ENCODE data around the gene PSTPIP2. TPM values are rescaled to one million over a fixed set of nuclear protein-coding genes. Genes with fewer than 3 reads are reported as not detected.

Gene PSTPIP2
- polyA plus RNA-seq, 1 donor from 2014 or later = 0.98 TPM

GRCh38 chr18:46042571-46043123 lies 29.4 kb downstream of the PSTPIP2 start:
- Histone ChIP-seq H3K9me2 (ENCODE audit: insufficient read depth, low read length) (no peaks in the 10 kb centered on the region), H3K9ac (ENCODE audit: low read length) (no peak overlapping the region), H4K20me1 (ENCODE audit: insufficient read depth) (no peaks in the 10 kb centered on the region), H3K27ac (ENCODE audit: low read length) (no peak overlapping the region), H3F3A (ENCODE audit: insufficient read depth, low read length, poor library complexity, severe bottlenecking) (no peaks in the 10 kb centered on the region), H3K79me2 (replicated peaks; ENCODE audit: insufficient read depth, low read length) (no peaks in the 10 kb centered on the region), H3K4me3 (ENCODE audit: low read length) (no peak overlapping the region), H3K27me3 (ENCODE audit: insufficient read depth, low read depth, low read length) (no peaks in the 10 kb centered on the region), H3K36me3 (ENCODE audit: insufficient read depth, low read length) (no peaks in the 10 kb centered on the region), H3K4me2 (ENCODE audit: low read length) (no peak overlapping the region), H3K9me3 (ENCODE audit: low read length) (no peaks in the 10 kb centered on the region), H2AFZ (ENCODE audit: low read depth, low read length) (no peak overlapping the region)
- no peak for TF ChIP-seq SMC3 (conservative IDR thresholded peaks at IDR 0.05; ENCODE audit: poor library complexity)
- TF ChIP-seq TAF1 (IDR thresholded peaks at IDR 0.05; ENCODE audit: low read depth) = no peak
- no peak for TF ChIP-seq CTCF (IDR thresholded peaks at IDR 0.05; ENCODE audit: poor library complexity, severe bottlenecking)
- TF ChIP-seq POLR2AphosphoS5 (IDR thresholded peaks at IDR 0.05) = no peak
- no peak for TF ChIP-seq RAD21 (conservative IDR thresholded peaks at IDR 0.05)

DNA sequence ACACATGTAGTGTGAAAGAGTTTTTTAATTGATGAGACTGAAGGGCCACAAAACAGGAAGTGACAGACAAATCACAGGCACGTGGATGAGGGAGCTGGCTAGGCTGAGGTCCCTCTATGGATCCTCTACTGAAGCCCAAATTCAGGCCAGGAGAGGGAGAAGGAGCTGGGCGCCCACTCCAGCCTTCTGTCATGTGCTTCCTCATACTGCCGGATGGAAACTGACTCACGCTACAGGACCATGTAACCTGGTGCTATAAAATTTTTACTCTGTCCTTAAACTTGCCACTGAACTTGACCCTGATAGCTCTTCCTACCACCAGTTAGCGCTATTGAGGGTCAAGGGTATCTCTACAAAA lies 31.3 kb downstream of the PSTPIP2 start:
- Histone ChIP-seq H3K4me2 (ENCODE audit: low read length) (no peak overlapping the region), H3F3A (ENCODE audit: insufficient read depth, low read length, poor library complexity, severe bottlenecking) (no peaks in the 10 kb centered on the region), H3K4me3 (ENCODE audit: low read length) (no peak overlapping the region), H3K9ac (ENCODE audit: low read length) (no peak overlapping the region), H3K9me2 (ENCODE audit: insufficient read depth, low read length) (no peaks in the 10 kb centered on the region), H3K9me3 (ENCODE audit: low read length) (no peaks in the 10 kb centered on the region), H3K79me2 (replicated peaks; ENCODE audit: insufficient read depth, low read length) (no peaks in the 10 kb centered on the region), H3K27ac (ENCODE audit: low read length) (no peak overlapping the region), H3K27me3 (ENCODE audit: insufficient read depth, low read depth, low read length) (no peaks in the 10 kb centered on the region), H2AFZ (ENCODE audit: low read depth, low read length) (no peak overlapping the region), H3K36me3 (ENCODE audit: insufficient read depth, low read length) (no peaks in the 10 kb centered on the region), H4K20me1 (ENCODE audit: insufficient read depth) (no peaks in the 10 kb centered on the region)
- TF ChIP-seq RAD21 (conservative IDR thresholded peaks at IDR 0.05) = no peak
- TF ChIP-seq SMC3 (conservative IDR thresholded peaks at IDR 0.05; ENCODE audit: poor library complexity) = no peak
- TF ChIP-seq, protein P1, sequence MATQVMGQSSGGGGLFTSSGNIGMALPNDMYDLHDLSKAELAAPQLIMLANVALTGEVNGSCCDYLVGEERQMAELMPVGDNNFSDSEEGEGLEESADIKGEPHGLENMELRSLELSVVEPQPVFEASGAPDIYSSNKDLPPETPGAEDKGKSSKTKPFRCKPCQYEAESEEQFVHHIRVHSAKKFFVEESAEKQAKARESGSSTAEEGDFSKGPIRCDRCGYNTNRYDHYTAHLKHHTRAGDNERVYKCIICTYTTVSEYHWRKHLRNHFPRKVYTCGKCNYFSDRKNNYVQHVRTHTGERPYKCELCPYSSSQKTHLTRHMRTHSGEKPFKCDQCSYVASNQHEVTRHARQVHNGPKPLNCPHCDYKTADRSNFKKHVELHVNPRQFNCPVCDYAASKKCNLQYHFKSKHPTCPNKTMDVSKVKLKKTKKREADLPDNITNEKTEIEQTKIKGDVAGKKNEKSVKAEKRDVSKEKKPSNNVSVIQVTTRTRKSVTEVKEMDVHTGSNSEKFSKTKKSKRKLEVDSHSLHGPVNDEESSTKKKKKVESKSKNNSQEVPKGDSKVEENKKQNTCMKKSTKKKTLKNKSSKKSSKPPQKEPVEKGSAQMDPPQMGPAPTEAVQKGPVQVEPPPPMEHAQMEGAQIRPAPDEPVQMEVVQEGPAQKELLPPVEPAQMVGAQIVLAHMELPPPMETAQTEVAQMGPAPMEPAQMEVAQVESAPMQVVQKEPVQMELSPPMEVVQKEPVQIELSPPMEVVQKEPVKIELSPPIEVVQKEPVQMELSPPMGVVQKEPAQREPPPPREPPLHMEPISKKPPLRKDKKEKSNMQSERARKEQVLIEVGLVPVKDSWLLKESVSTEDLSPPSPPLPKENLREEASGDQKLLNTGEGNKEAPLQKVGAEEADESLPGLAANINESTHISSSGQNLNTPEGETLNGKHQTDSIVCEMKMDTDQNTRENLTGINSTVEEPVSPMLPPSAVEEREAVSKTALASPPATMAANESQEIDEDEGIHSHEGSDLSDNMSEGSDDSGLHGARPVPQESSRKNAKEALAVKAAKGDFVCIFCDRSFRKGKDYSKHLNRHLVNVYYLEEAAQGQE (IDR thresholded peaks at IDR 0.05; ENCODE audit: borderline replicate concordance) = no peak
- TF ChIP-seq CTCF (IDR thresholded peaks at IDR 0.05; ENCODE audit: poor library complexity, severe bottlenecking) = no peak
- TF ChIP-seq MXI1 (conservative IDR thresholded peaks at IDR 0.05; ENCODE audit: poor library complexity, severe bottlenecking) = no peak
- no peak for TF ChIP-seq EZH2 (IDR thresholded peaks at IDR 0.05; ENCODE audit: borderline replicate concordance, insufficient read depth, low read length, poor library complexity, severe bottlenecking)
- no peak for TF ChIP-seq TAF1 (IDR thresholded peaks at IDR 0.05; ENCODE audit: low read depth)
- TF ChIP-seq EP300 (conservative IDR thresholded peaks at IDR 0.05; ENCODE audit: poor library complexity, severe bottlenecking) = no peak
- TF ChIP-seq POLR2AphosphoS5 (IDR thresholded peaks at IDR 0.05) = no peak
